HCT116 (cell line): ENCODE data around the gene ANKRD44.
A peak's percentile ranks its signal among the peaks of the same experiment; 100 is the strongest.

Experiments used
- CEBPB ChIP-seq: IDR thresholded peaks from 2 replicates; pipeline ENCODE4 v1.6.1; 2012; ENCODE audit warnings: low read depth
- CTCF ChIP-seq, 3 experiments: fragments of 200-600 bp in 1 of 3; sonication (generic) in 1 of 3; IDR thresholded peaks in 2 of 3; conservative IDR thresholded peaks in 1 of 3; 2 replicates each; pipeline ENCODE4 v1.5.1; 2012 to 2017; ENCODE audit warnings: low read depth in 2 of 3, low read length in 2 of 3, antibody characterized with exemption in 1 of 3, borderline replicate concordance in 1 of 3, control low read depth in 1 of 3, mild to moderate bottlenecking in 1 of 3, mixed read lengths in 1 of 3, mixed run types in 1 of 3, moderate library complexity in 1 of 3; ENCODE audit not compliant: insufficient read depth in 1 of 3
- EZH2 ChIP-seq: fragments of 200-600 bp; sonication (generic); IDR thresholded peaks from 2 replicates; pipeline ENCODE4 v1.6.1; 2017; ENCODE audit warnings: antibody characterized with exemption, mixed run types
- POLR2A ChIP-seq: IDR thresholded peaks from 2 replicates; pipeline ENCODE4 v1.7.0; 2011; ENCODE audit warnings: borderline replicate concordance; ENCODE audit not compliant: insufficient read depth, insufficient read length; ENCODE audit errors: extremely low read depth
- SP1 ChIP-seq: IDR thresholded peaks from 2 replicates; pipeline ENCODE4 v1.6.1; 2012; ENCODE audit warnings: low read depth

DNA sequence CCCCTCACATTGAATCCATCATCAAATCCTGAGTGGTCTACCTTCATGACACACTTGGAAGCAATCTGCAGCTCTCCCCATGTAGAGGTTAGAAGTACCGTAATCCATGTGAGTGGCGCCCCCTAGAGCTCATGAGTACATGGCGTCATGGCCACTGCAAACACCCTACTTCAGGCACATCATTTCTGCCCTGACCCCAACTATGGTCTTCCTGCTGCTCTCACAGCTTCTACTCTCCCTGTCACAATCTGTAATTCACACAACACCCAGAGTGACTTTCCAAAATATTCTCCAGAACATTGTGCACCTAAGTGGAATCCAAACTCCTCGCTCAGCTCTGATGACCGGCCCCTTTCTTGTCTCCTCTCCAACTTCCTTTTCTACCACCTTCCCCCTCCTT lies 141.9 kb downstream of the ANKRD44 start:
- no peak for TF ChIP-seq CEBPB
- TF ChIP-seq POLR2A = no peak
- TF ChIP-seq SP1 = no peak
- TF ChIP-seq CTCF (IDR thresholded peaks at IDR 0.05 in 2 of 3, conservative IDR thresholded peaks at IDR 0.05 in 1 of 3; ENCODE audit: borderline replicate concordance in 1 of 3, insufficient read depth in 1 of 3, low read depth in 2 of 3, low read length in 2 of 3) = peak; percentile 59 to 88 (median 87)
- no peak for TF ChIP-seq EZH2
